Large intestine (tissue), 3 donors: ENCODE results near the gene CCSER1. TPM values are rescaled to one million over a fixed set of nuclear protein-coding genes. Genes with fewer than 3 reads are reported as not detected.
A peak's percentile ranks its signal among the peaks of the same experiment; 100 is the strongest.

ENCODE experiments used
- DNase-seq, 2 donors: peaks; one replicate each; pipeline versions ENCODE4 v3.0.0 to v3.0.0-alpha.2; 2013
- H3K27ac ChIP-seq: one replicate; pipeline ENCODE4 v1.5.1; 2013; ENCODE audit warnings: low read length
- H3K27me3 ChIP-seq: 2 replicates; pipeline ENCODE4 v1.6.1; 2013; ENCODE audit warnings: low read length; ENCODE audit not compliant: control insufficient read depth, insufficient read depth
- H3K36me3 ChIP-seq: 2 replicates; pipeline ENCODE4 v1.6.1; 2013; ENCODE audit warnings: low read length; ENCODE audit not compliant: control insufficient read depth, insufficient read depth
- H3K4me1 ChIP-seq: one replicate; pipeline ENCODE4 v1.6.1; 2013; ENCODE audit warnings: low read length; ENCODE audit not compliant: control insufficient read depth, insufficient read depth
- H3K4me3 ChIP-seq: one replicate; pipeline ENCODE4 v1.5.1; 2013; ENCODE audit warnings: low read length
- H3K9me3 ChIP-seq: one replicate; pipeline ENCODE4 v1.6.1; 2013; ENCODE audit warnings: mild to moderate bottlenecking, low read depth, low read length, moderate library complexity; ENCODE audit not compliant: control insufficient read depth
- WGBS: methylation state at CpG from one replicate; pipeline ENCODE4 v1.1.5; 2013; ENCODE audit warnings: low lambda C conversion rate; ENCODE audit not compliant: insufficient coverage; 5-methylcytosine and 5-hydroxymethylcytosine counted together
- polyA plus RNA-seq: library from polyadenylated mRNA; unstranded; fragments of 120-200 nt; gene quantifications from one replicate; pipeline ENCODE4 v1.2.1, GENCODE V29; 2013

The CCSER1 gene
- polyA plus RNA-seq, 1 donor: 9.5 TPM

- no peak overlapping the region for H3K4me3 ChIP-seq
- DNase-seq: no peak
- no CpG with 5 or more reads among the region's 3 CpGs for WGBS
These were observed 62.0 kb downstream of the CCSER1 start for GRCh38 chr4:90189178-90189577.

GRCh38 chr4:90189946-90190345, 62.8 kb downstream of the CCSER1 start:
- Histone ChIP-seq H3K9me3 (no peaks in the 10 kb centered on the region), H3K27ac (no peak overlapping the region), H3K36me3 (no peaks in the 10 kb centered on the region), H3K4me1 (no peaks in the 10 kb centered on the region), H3K27me3 (no peaks in the 10 kb centered on the region), H3K4me3 (no peak overlapping the region)
- no peak for DNase-seq
- no CpG with 5 or more reads among the region's 4 CpGs for WGBS

More at GRCh38 chr4:90189178-90189577, 62.0 kb downstream of the CCSER1 start:
- Histone ChIP-seq H3K27me3 (no peaks in the 10 kb centered on the region), H3K9me3 (no peaks in the 10 kb centered on the region), H3K4me1 (no peaks in the 10 kb centered on the region), H3K36me3 (no peaks in the 10 kb centered on the region), H3K27ac (no peak overlapping the region)

- WGBS: no CpG with 5 or more reads among the region's 1 CpG
- Histone ChIP-seq H3K4me1 (no peaks in the 10 kb centered on the region), H3K4me3 (no peak overlapping the region), H3K27ac (no peak overlapping the region), H3K27me3 (no peaks in the 10 kb centered on the region), H3K9me3 (no peaks in the 10 kb centered on the region), H3K36me3 (no peaks in the 10 kb centered on the region)
- DNase-seq: no peak
These were observed 63.3 kb downstream of the CCSER1 start for GRCh38 chr4:90190525-90190924.

- no peaks in the 10 kb centered on the region for H3K36me3 ChIP-seq
- no peaks in the 10 kb centered on the region for H3K4me1 ChIP-seq
- WGBS: 87% methylated on average over 2 of the region's 2 CpGs
- H3K4me3 ChIP-seq: no peak overlapping the region
- H3K27ac ChIP-seq: no peak overlapping the region
- no peak for DNase-seq
- H3K27me3 ChIP-seq: no peaks in the 10 kb centered on the region
- H3K9me3 ChIP-seq: no peaks in the 10 kb centered on the region
These were observed 71.1 kb downstream of the CCSER1 start for GRCh38 chr4:90198086-90198847.

GRCh38 chr4:90207887-90208454, 80.8 kb downstream of the CCSER1 start:
- Histone ChIP-seq H3K36me3 (no peaks in the 10 kb centered on the region), H3K4me1 (no peaks in the 10 kb centered on the region), H3K27ac (no peak overlapping the region), H3K27me3 (no peaks in the 10 kb centered on the region), H3K9me3 (no peaks in the 10 kb centered on the region), H3K4me3 (no peak overlapping the region)
- no peak for DNase-seq
- no CpG with 5 or more reads among the region's 10 CpGs for WGBS

GRCh38 chr4:90209922-90210321, 82.7 kb downstream of the CCSER1 start:
- peak in 1 of 2 donors; percentile 23 for DNase-seq

GRCh38 chr4:90211174-90211573, 84.0 kb downstream of the CCSER1 start:
- Histone ChIP-seq H3K27ac (no peak overlapping the region), H3K9me3 (no peaks in the 10 kb centered on the region), H3K4me3 (no peak overlapping the region), H3K36me3 (no peaks in the 10 kb centered on the region), H3K27me3 (no peaks in the 10 kb centered on the region), H3K4me1 (no peaks in the 10 kb centered on the region)
- no CpG with 5 or more reads among the region's 1 CpG for WGBS
- DNase-seq: no peak

More at GRCh38 chr4:90209922-90210321, 82.7 kb downstream of the CCSER1 start:
- no peaks in the 10 kb centered on the region for H3K4me1 ChIP-seq
- no peaks in the 10 kb centered on the region for H3K9me3 ChIP-seq
- H3K27me3 ChIP-seq: no peaks in the 10 kb centered on the region
- H3K36me3 ChIP-seq: no peaks in the 10 kb centered on the region
- no peak overlapping the region for H3K4me3 ChIP-seq
- H3K27ac ChIP-seq: no peak overlapping the region
- 20% methylated on average over 1 of the region's 1 CpG for WGBS

- H3K9me3 ChIP-seq: no peaks in the 10 kb centered on the region
- no peak overlapping the region for H3K4me3 ChIP-seq
- no peaks in the 10 kb centered on the region for H3K27me3 ChIP-seq
- no peaks in the 10 kb centered on the region for H3K4me1 ChIP-seq
- no peak overlapping the region for H3K27ac ChIP-seq
- WGBS: no CpG with 5 or more reads among the region's 1 CpG
- peak; percentile 37 to 80 for DNase-seq
- H3K36me3 ChIP-seq: no peaks in the 10 kb centered on the region
These were observed 88.1 kb downstream of the CCSER1 start for GRCh38 chr4:90215286-90215685.

GRCh38 chr4:90219822-90220221, 92.6 kb downstream of the CCSER1 start:
- WGBS: 100% methylated on average over 1 of the region's 3 CpGs
- H3K36me3 ChIP-seq: no peaks in the 10 kb centered on the region
- H3K27me3 ChIP-seq: no peaks in the 10 kb centered on the region
- H3K9me3 ChIP-seq: no peaks in the 10 kb centered on the region
- H3K4me1 ChIP-seq: no peaks in the 10 kb centered on the region
- DNase-seq: no peak
- H3K27ac ChIP-seq: no peak overlapping the region
- no peak overlapping the region for H3K4me3 ChIP-seq

- no peak overlapping the region for H3K27ac ChIP-seq
- H3K9me3 ChIP-seq: no peaks in the 10 kb centered on the region
- DNase-seq: no peak
- H3K4me3 ChIP-seq: no peak overlapping the region
- H3K36me3 ChIP-seq: no peaks in the 10 kb centered on the region
- H3K27me3 ChIP-seq: no peaks in the 10 kb centered on the region
- no peaks in the 10 kb centered on the region for H3K4me1 ChIP-seq
- 40% methylated on average over 2 of the region's 4 CpGs for WGBS
These were observed 93.3 kb downstream of the CCSER1 start for GRCh38 chr4:90220459-90220858.

- H3K9me3 ChIP-seq: peaks cover 5% of the 10 kb centered on the region
- H3K36me3 ChIP-seq: no peaks in the 10 kb centered on the region
- no peak overlapping the region for H3K27ac ChIP-seq
- no peaks in the 10 kb centered on the region for H3K4me1 ChIP-seq
- H3K27me3 ChIP-seq: no peaks in the 10 kb centered on the region
- no peak for DNase-seq
- no peak overlapping the region for H3K4me3 ChIP-seq
These were observed 99.5 kb downstream of the CCSER1 start for GRCh38 chr4:90226734-90227133.
